Calu3 (cell line): Measurements from ENCODE around the gene B3GAT3. TPM values are rescaled to one million over a fixed set of nuclear protein-coding genes. Genes with fewer than 3 reads are reported as not detected.

Experiments used
- Bru-seq: library from RNA; stranded (reverse); fragments of 400-500 nt; gene quantifications from one replicate; lab custom pipeline; 2021; lab: Mats Ljungman, UMichigan
- BruChase-seq, 2 experiments: library from RNA; stranded (reverse); fragments of 400-500 nt; gene quantifications; one replicate each; lab custom pipeline; 2021; lab: Mats Ljungman, UMichigan
- BruUV-seq: library from RNA; stranded (reverse); fragments of 400-500 nt; replicated peaks from 2 replicates; lab custom pipeline; 2021; lab: Mats Ljungman, UMichigan
- CTCF ChIA-PET: fragments of 300-600 bp; sonication (Branson Sonifier 250); formaldehyde crosslinking; loops from one replicate; lab custom pipeline; 2022; ENCODE audit warnings: antibody characterized with exemption; lab: Charles Lee
- DNase-seq: peaks from one replicate; pipeline ENCODE4 v3.0.0; 2022
- H3K27ac Mint-ChIP-seq: one replicate; pipeline ENCODE4 v1.8.0; 2022; ENCODE audit warnings: mixed read lengths; ENCODE audit not compliant: unreplicated experiment
- H3K27me3 Mint-ChIP-seq: one replicate; pipeline ENCODE4 v1.8.0; 2022; ENCODE audit warnings: mixed read lengths; ENCODE audit not compliant: unreplicated experiment
- H3K36me3 Mint-ChIP-seq: one replicate; pipeline ENCODE4 v1.8.0; 2022; ENCODE audit warnings: mild to moderate bottlenecking, moderate library complexity, mixed read lengths; ENCODE audit not compliant: insufficient read depth, unreplicated experiment
- H3K4me1 Mint-ChIP-seq: one replicate; pipeline ENCODE4 v1.8.0; 2022; ENCODE audit warnings: mild to moderate bottlenecking, low read depth, mixed read lengths; ENCODE audit not compliant: unreplicated experiment
- H3K4me3 Mint-ChIP-seq: one replicate; pipeline ENCODE4 v1.8.0; 2022; ENCODE audit warnings: mild to moderate bottlenecking, low read depth, moderate library complexity, mixed read lengths; ENCODE audit not compliant: unreplicated experiment
- H3K9me3 Mint-ChIP-seq: one replicate; pipeline ENCODE4 v1.8.0; 2022; ENCODE audit warnings: low read depth, mixed read lengths; ENCODE audit not compliant: unreplicated experiment
- intact Hi-C: fragments of 100-400 bp; cut with micrococcal nuclease; formaldehyde crosslinking; loops from one replicate; pipeline ENCODE4 v1.10.0; 2022; ENCODE audit not compliant: unreplicated experiment
- long read RNA-seq: library from polyadenylated mRNA; stranded (forward); transcript quantifications from one replicate; pipeline ENCODE4 v2.0.0, GENCODE V29; 2022
- total RNA-seq: library from RNA; stranded (reverse); gene quantifications from 2 replicates; pipeline ENCODE4 v1.2.3, GENCODE V29; 2022
- TF ChIP-seq, protein P1 (sequence below): fragments of 200-600 bp; IDR thresholded peaks from one replicate; pipeline ENCODE4 v1.8.0; 2022; ENCODE audit warnings: antibody characterized with exemption; ENCODE audit not compliant: unreplicated experiment

B3GAT3 gene
- total RNA-seq (31.5 and 32.7 TPM in 2 replicates), Bru-seq, nascent RNA (percentile 64 among the genes with signal in this experiment), BruChase-seq, experiment 1, labeled RNA remaining after a 6-hour chase (percentile 73 among the genes with signal in this experiment), BruChase-seq, experiment 2, labeled RNA remaining after a 2-hour chase (percentile 71 among the genes with signal in this experiment)
- long read RNA-seq, transcript B3GAT3-201 (5 exons, 1,641 nt) = major isoform, 23 of 32 reads
- long read RNA-seq, partial matches to known transcripts = 2 of 32 reads
- long read RNA-seq, other reads (novel, unspliced or antisense) = 7 of 32 reads

DNA sequence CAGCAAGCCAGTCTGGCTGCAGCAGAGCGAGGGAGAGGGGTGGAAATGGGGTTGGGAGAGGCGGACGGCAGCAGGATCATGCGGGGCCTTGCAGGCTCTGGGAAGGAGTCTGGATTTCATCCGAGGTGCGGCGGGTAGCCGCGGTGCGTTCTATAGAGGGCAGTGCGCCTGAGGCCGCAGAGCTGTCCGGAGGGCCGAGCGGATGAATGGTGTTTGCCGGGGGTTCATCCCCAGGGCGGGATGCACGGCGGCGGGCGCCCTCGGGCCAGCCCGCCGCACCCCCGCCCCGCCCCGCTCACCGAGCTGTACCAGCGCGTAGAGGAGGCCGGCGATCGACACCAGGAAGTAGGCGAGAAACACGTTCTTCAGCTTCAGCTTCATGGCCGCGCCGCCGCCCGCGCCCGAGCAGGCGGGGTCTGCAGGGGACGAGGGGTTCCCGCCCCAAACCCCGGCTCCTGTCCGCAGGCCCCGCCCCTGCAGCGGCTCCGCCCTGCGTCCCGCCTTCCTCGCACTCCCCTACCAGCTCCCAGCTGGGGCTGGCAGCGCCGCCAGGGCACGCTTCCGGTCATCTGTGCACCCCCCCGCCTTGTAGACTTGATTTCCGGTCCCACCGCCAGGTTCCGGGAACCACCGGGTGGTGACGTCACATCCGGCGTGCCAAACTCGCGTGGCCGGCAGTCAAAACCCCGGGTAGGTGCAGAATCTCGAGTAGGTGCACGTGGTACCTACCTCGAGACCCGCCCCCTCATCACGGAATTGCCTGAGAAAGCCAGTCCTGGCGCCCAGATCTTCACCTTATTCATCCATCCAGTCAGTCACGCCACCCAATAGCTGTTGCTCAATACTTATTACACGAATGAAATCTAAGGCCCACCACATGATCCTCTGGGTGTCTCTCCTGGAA lies at the start of gene B3GAT3:
Gene B3GAT3, minus strand, starts transcription at position 420 of the 904 bp plus-strand sequence. Its CDS starts 39 bp downstream, at position 381.
- Mint-ChIP-seq H3K36me3 (peaks cover 65% of the 10 kb centered on the region), H3K4me1 (peaks cover 18% of the 10 kb centered on the region), H3K4me3 (peak within 1 kb of the TSS; percentile 90), H3K9me3 (no peaks in the 10 kb centered on the region), H3K27ac (peak within 1 kb of the TSS; percentile 95), H3K27me3 (no peaks in the 10 kb centered on the region)
- peak; percentile 99 for DNase-seq
- no TSS peak for BruUV-seq
- intact Hi-C loops = no loop called here
- TF ChIP-seq, protein P1, sequence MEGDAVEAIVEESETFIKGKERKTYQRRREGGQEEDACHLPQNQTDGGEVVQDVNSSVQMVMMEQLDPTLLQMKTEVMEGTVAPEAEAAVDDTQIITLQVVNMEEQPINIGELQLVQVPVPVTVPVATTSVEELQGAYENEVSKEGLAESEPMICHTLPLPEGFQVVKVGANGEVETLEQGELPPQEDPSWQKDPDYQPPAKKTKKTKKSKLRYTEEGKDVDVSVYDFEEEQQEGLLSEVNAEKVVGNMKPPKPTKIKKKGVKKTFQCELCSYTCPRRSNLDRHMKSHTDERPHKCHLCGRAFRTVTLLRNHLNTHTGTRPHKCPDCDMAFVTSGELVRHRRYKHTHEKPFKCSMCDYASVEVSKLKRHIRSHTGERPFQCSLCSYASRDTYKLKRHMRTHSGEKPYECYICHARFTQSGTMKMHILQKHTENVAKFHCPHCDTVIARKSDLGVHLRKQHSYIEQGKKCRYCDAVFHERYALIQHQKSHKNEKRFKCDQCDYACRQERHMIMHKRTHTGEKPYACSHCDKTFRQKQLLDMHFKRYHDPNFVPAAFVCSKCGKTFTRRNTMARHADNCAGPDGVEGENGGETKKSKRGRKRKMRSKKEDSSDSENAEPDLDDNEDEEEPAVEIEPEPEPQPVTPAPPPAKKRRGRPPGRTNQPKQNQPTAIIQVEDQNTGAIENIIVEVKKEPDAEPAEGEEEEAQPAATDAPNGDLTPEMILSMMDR = no peak
- CTCF ChIA-PET = interaction anchor here (0.6 to 2.1 kb wide), 9 partner anchors 10 to 227 kb away, joined by 3 to 5 read pairs (median 3); partner anchors contain the start of gene TUT1

DNA sequence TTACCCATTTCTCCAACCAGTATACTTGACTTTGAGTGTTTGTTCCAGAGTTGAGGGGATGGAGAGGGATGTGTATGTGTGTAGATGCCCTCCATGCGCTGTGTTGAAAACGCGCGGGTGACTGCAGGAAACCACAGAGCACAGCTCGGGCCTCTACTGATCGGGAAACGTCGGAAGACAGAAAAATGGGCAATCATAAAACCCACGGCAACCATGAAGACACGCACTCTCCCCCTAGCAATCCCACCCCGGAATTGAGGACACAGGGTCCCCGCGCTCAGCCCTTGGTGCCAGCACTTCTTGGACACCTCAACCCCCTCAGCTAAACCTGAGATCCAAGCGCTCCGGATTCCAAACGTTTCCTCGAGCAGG lies 49.4 kb upstream of the B3GAT3 start:
- CTCF ChIA-PET = interaction anchor here (0.6 to 1.8 kb wide), 6 partner anchors 10 to 83 kb away, joined by 3 to 8 read pairs (median 4); partner anchors contain the start of genes MTA2, TTC9C and ZBTB3

DNA sequence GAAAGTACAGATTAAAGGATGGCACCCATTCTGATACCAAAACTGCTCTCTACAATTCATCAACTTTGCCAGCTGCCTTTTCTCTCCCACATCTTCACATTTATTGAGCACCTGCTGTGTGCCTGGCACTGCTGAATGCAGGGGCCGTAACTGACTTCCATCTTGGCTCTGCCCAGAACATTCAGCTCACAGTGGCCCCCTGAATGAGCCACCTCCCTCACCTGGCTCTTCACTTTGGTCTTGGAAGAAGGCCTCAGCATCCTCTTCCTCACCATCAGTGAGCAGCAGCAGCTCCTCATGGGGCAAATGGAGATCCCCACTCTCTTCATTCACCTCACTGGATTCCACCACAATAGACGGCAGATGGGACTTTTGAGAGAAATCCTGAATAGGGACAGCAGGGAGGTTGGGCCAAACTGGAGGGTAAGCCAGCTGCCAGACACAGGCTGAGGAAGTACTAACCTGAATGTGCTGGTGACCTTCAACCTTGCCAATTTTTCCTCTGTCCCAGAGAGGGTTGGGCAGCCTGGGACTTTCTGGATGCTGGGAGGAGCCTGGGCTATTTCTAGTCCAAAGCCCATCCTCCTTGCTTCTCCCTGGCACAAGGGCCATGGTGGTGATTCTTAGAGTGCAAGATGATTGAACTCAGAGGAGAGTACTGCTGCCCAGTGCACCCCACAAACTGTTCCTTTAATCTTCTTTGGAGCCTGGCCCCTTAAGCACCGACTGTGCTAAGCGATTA lies 47.8 kb upstream of the B3GAT3 start:
- CTCF ChIA-PET = interaction anchor here (0.7 kb wide), 1 partner anchor 58 kb away, joined by 4 read pairs; the partner anchor contains the start of gene HNRNPUL2
- BruUV-seq = no TSS peak
- Mint-ChIP-seq H3K4me1 (peaks cover 9% of the 10 kb centered on the region), H3K9me3 (no peaks in the 10 kb centered on the region), H3K4me3 (no peak overlapping the region), H3K27me3 (no peaks in the 10 kb centered on the region), H3K27ac (no peak overlapping the region), H3K36me3 (peaks cover 90% of the 10 kb centered on the region)
- DNase-seq = no peak
- intact Hi-C loops = no loop called here
- TF ChIP-seq, protein P1 = no peak

More for the DNA sequence above, 49.4 kb upstream of the B3GAT3 start:
- no peaks in the 10 kb centered on the region for H3K27me3 Mint-ChIP-seq
- H3K27ac Mint-ChIP-seq = peak overlapping the region; percentile 98
- TF ChIP-seq, protein P1 = no peak
- no TSS peak for BruUV-seq
- peaks cover 89% of the 10 kb centered on the region for H3K36me3 Mint-ChIP-seq
- H3K4me1 Mint-ChIP-seq = peaks cover 9% of the 10 kb centered on the region
- DNase-seq = peak; percentile 24
- H3K9me3 Mint-ChIP-seq = no peaks in the 10 kb centered on the region
- intact Hi-C loops = no loop called here
- peak overlapping the region; percentile 99 for H3K4me3 Mint-ChIP-seq

DNA sequence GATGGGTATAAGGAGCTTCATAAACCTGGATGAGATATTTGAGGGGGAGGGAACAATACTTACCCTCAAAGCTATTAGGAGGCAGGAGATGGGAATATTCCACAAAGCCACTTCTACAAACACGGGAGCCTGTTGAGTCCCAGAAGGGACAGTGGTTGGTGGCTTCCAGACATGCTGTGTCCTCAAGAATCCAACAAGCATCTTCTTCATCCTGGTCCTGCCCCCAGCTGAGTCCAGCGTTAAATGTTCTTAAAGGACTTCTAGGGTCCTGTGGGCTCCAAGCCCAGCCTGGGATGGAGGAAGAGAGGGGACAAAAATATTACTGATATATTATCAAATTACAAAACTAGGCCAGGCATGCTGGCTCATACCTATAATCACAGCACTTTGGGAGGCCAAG lies 45.7 kb upstream of the B3GAT3 start:
- Mint-ChIP-seq H3K36me3 (peaks cover 90% of the 10 kb centered on the region), H3K9me3 (no peaks in the 10 kb centered on the region), H3K27ac (no peak overlapping the region), H3K27me3 (no peaks in the 10 kb centered on the region), H3K4me3 (no peak overlapping the region), H3K4me1 (peaks cover 9% of the 10 kb centered on the region)
- BruUV-seq = no TSS peak
- no peak for DNase-seq
- TF ChIP-seq, protein P1 = no peak
- CTCF ChIA-PET = interaction anchor here (0.5 to 0.6 kb wide), 3 partner anchors 37 to 162 kb away, joined by 3 to 5 read pairs (median 3); no protein-coding TSS in a partner anchor
- intact Hi-C loops = no loop called here
